Fibroblast of mammary gland (primary cell): ENCODE results near the gene ALDH18A1.

ENCODE experiments used
- DNase-seq: peaks from one replicate; pipeline ENCODE4 v3.0.0-alpha.2; 2010; ENCODE audit warnings: low read depth
- H3K4me3 ChIP-seq: 2 replicates; pipeline ENCODE4 v1.5.1; 2011; ENCODE audit warnings: low read depth, mild to moderate bottlenecking, low read length, moderate library complexity; ENCODE audit not compliant: control insufficient read depth
- CTCF ChIP-seq: conservative IDR thresholded peaks from 2 replicates; pipeline ENCODE4 v1.5.1; 2011; ENCODE audit warnings: low read depth, low read length, inconsistent platforms; ENCODE audit not compliant: control insufficient read depth, insufficient read depth

ALDH18A1 gene

GRCh38 chr10:95651346-95652060 lies 5.0 kb downstream of the ALDH18A1 start:
- TF ChIP-seq CTCF = no peak
- no peak overlapping the region for H3K4me3 ChIP-seq
- DNase-seq = no peak

- H3K4me3 ChIP-seq = no peak overlapping the region
- DNase-seq = no peak
- no peak for TF ChIP-seq CTCF
Observed at GRCh38 chr10:95650232-95650631, 6.3 kb downstream of the ALDH18A1 start.

GRCh38 chr10:95648138-95648537 lies 8.4 kb downstream of the ALDH18A1 start:
- H3K4me3 ChIP-seq = no peak overlapping the region
- TF ChIP-seq CTCF = no peak
- DNase-seq = no peak

GRCh38 chr10:95646160-95646559 lies 10.4 kb downstream of the ALDH18A1 start:
- TF ChIP-seq CTCF = no peak
- DNase-seq = no peak
- H3K4me3 ChIP-seq = no peak overlapping the region

- no peak for DNase-seq
- H3K4me3 ChIP-seq = no peak overlapping the region
- TF ChIP-seq CTCF = no peak
Observed at GRCh38 chr10:95644901-95645300, 11.6 kb downstream of the ALDH18A1 start.

- H3K4me3 ChIP-seq = no peak overlapping the region
- no peak for TF ChIP-seq CTCF
- DNase-seq = no peak
Observed at GRCh38 chr10:95640891-95641315, 15.6 kb downstream of the ALDH18A1 start.
